Measurements from ENCODE around the gene HNRNPUL2. TPM values are rescaled to one million over a fixed set of nuclear protein-coding genes. Genes with fewer than 3 reads are reported as not detected.
"Not testable (repeated sequence)": the region's sequence is repeated elsewhere in the genome, so short reads cannot be mapped to it uniquely, and the experiment has no call there.

Gene HNRNPUL2
- total RNA-seq, 3 donors from 2014 or later = 53.0 to 70.3 (median 58.6) TPM

- peak in 1 of 3 donors; percentile 37 for DNase-seq
- H3K4me3 ChIP-seq = no peak overlapping the region
Measured at GRCh38 chr11:62752177-62752785, 25.0 kb upstream of the HNRNPUL2 start.

GRCh38 chr11:62749931-62750330, 22.7 kb upstream of the HNRNPUL2 start:
- H3K4me3 ChIP-seq; H3K36me3 ChIP-seq (ENCODE audit: low read depth); DNase-seq; H3K9me3 ChIP-seq; intact Hi-C loops (cut with DNase I, micrococcal nuclease); ATAC-seq: not testable (repeated sequence)
- peaks cover 13% of the 10 kb centered on the region for H3K4me1 ChIP-seq (ENCODE audit: low read depth)

More at GRCh38 chr11:62752177-62752785, 25.0 kb upstream of the HNRNPUL2 start:
- intact Hi-C loops (cut with DNase I, micrococcal nuclease) = no loop called here
- Histone ChIP-seq H3K9me3 (no peaks in the 10 kb centered on the region), H3K36me3 (ENCODE audit: low read depth) (no peaks in the 10 kb centered on the region), H3K4me1 (ENCODE audit: low read depth) (peaks cover 13% of the 10 kb centered on the region)
- no peak for ATAC-seq
- no peak for TF ChIP-seq CTCF (IDR thresholded peaks at IDR 0.05)

- TF ChIP-seq CTCF (IDR thresholded peaks at IDR 0.05) = no peak
- intact Hi-C loops (cut with DNase I, micrococcal nuclease) = no loop called here
- Histone ChIP-seq H3K4me1 (ENCODE audit: low read depth) (peaks cover 2% of the 10 kb centered on the region), H3K36me3 (ENCODE audit: low read depth) (no peaks in the 10 kb centered on the region), H3K9me3 (no peaks in the 10 kb centered on the region), H3K4me3 (no peak overlapping the region)
- no peak for DNase-seq
- no peak for ATAC-seq
Measured at GRCh38 chr11:62747475-62748160, 20.4 kb upstream of the HNRNPUL2 start.

- ATAC-seq = no peak
- intact Hi-C loops (cut with DNase I, micrococcal nuclease) = no loop called here
- no peak for DNase-seq
- H3K4me3 ChIP-seq = no peak overlapping the region
- H3K36me3 ChIP-seq (ENCODE audit: low read depth) = peaks cover 10% of the 10 kb centered on the region
- H3K4me1 ChIP-seq (ENCODE audit: low read depth) = no peaks in the 10 kb centered on the region
- no peaks in the 10 kb centered on the region for H3K9me3 ChIP-seq
- TF ChIP-seq CTCF (IDR thresholded peaks at IDR 0.05) = no peak
Measured at GRCh38 chr11:62737196-62737595, 9.9 kb upstream of the HNRNPUL2 start.

GRCh38 chr11:62732830-62733229, 5.6 kb upstream of the HNRNPUL2 start:
- peaks cover 18% of the 10 kb centered on the region for H3K4me1 ChIP-seq (ENCODE audit: low read depth)
- TF ChIP-seq CTCF (IDR thresholded peaks at IDR 0.05) = no peak
- intact Hi-C loops (cut with DNase I, micrococcal nuclease) = no loop called here
- no peak for ATAC-seq
- H3K36me3 ChIP-seq (ENCODE audit: low read depth) = peaks cover 4% of the 10 kb centered on the region
- DNase-seq = no peak
- H3K9me3 ChIP-seq = no peaks in the 10 kb centered on the region
- H3K4me3 ChIP-seq = no peak overlapping the region

GRCh38 chr11:62730076-62730475, 2.8 kb upstream of the HNRNPUL2 start:
- ATAC-seq; H3K4me3 ChIP-seq; intact Hi-C loops (cut with DNase I, micrococcal nuclease); DNase-seq; H3K36me3 ChIP-seq (ENCODE audit: low read depth); H3K9me3 ChIP-seq: not testable (repeated sequence)
- peaks cover 23% of the 10 kb centered on the region for H3K4me1 ChIP-seq (ENCODE audit: low read depth)

Measured in mucosa of descending colon (tissue), 3 donors.